ENCODE measurements around the gene FER1L5. TPM values are rescaled to one million over a fixed set of nuclear protein-coding genes. Genes with fewer than 3 reads are reported as not detected.

Gene FER1L5
- total and polyA plus RNA-seq, 9 donors: 0.17 to 3.9 (median 1.1) TPM

DNA sequence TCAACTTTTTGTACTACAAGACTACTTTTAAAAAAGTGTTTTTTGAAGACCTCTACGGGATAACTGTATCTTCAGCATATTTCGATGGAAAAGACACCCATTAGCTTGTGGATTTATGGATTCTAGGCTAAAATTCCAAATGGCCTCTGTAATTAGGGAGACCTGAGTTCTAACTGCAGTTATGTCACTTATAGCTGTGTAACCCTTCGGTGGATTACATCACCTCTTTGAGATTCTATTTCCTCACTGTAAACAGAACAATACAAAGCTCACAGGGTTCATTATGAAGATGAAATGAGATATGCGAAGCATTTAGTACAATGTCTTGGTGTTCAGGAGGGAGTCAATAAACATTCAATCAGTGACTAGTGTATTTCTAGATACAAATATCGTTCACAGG, 73.1 kb downstream of the FER1L5 start:
- Histone ChIP-seq H3K36me3 (ENCODE audit: control insufficient read depth, insufficient read depth, low read length) (peaks cover 40% of the 10 kb centered on the region), H3K9me3 (replicated peaks; ENCODE audit: control insufficient read depth, low read depth, low read length) (no peaks in the 10 kb centered on the region)

DNA sequence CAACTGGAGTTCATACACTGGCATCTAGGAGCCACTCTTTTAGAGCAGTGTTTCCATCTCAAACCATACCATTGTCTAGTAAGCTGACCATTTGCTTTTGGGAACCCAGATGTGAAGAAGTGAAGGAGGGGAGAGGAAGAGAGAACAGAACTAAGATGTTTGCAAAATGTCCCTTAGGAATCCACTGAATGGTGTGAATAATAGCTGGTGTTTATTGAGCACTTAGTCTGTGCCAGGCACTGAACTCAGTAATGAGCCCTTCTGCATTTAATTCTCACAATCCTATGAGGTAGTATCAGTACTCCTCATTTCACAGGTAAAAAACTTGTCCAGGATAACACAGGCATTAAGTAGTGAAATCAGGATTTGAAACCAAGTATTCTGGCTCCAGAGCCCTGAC, 73.8 kb downstream of the FER1L5 start:
- Histone ChIP-seq H3K27me3 (ENCODE audit: control insufficient read depth, insufficient read depth, low read length) (no peaks in the 10 kb centered on the region), H3K4me3 (ENCODE audit: low read length) (no peak overlapping the region), H3K36me3 (ENCODE audit: control insufficient read depth, insufficient read depth, low read length) (peaks cover 34% of the 10 kb centered on the region), H3K9me3 (replicated peaks; ENCODE audit: control insufficient read depth, low read depth, low read length) (no peaks in the 10 kb centered on the region), H3K4me1 (ENCODE audit: control insufficient read depth, insufficient read depth, low read length) (no peaks in the 10 kb centered on the region), H3K27ac (ENCODE audit: low read length) (no peak overlapping the region)
- no peak for DNase-seq

More for the DNA sequence above, 73.1 kb downstream of the FER1L5 start:
- no peaks in the 10 kb centered on the region for H3K4me1 ChIP-seq (ENCODE audit: control insufficient read depth, insufficient read depth, low read length)
- H3K27ac ChIP-seq (ENCODE audit: low read length): no peak overlapping the region
- DNase-seq: no peak
- 100% methylated on average over 2 of the region's 5 CpGs for WGBS (ENCODE audit: insufficient coverage)
- H3K27me3 ChIP-seq (ENCODE audit: control insufficient read depth, insufficient read depth, low read length): no peaks in the 10 kb centered on the region
- no peak overlapping the region for H3K4me3 ChIP-seq (ENCODE audit: low read length)

DNA sequence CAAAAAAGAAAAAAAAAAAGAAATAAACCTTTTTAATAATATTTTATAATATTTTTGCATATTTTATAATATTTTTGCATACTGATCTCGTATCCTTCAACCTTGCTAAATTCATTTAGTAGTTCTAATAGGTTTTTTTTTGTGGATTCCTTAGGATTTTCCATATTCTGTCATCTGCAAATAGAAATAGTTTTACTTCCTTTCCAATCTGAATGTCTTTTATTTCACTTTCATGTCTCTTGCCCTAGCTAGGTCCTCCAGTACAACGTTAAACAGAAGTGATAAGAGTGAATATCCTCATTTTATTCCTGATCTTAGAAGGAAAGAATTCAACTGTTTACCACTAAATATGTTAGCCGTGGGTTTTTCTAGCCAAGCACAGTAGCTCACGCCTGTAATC, 83.6 kb downstream of the FER1L5 start:
- DNase-seq: no peak
- Histone ChIP-seq H3K4me1 (ENCODE audit: control insufficient read depth, insufficient read depth, low read length) (no peaks in the 10 kb centered on the region), H3K4me3 (ENCODE audit: low read length) (no peak overlapping the region), H3K27ac (ENCODE audit: low read length) (no peak overlapping the region), H3K36me3 (ENCODE audit: control insufficient read depth, insufficient read depth, low read length) (peaks cover 44% of the 10 kb centered on the region), H3K9me3 (replicated peaks; ENCODE audit: control insufficient read depth, low read depth, low read length) (no peaks in the 10 kb centered on the region), H3K27me3 (ENCODE audit: control insufficient read depth, insufficient read depth, low read length) (no peaks in the 10 kb centered on the region)
- no CpG with 5 or more reads among the region's 4 CpGs for WGBS (ENCODE audit: insufficient coverage)

DNA sequence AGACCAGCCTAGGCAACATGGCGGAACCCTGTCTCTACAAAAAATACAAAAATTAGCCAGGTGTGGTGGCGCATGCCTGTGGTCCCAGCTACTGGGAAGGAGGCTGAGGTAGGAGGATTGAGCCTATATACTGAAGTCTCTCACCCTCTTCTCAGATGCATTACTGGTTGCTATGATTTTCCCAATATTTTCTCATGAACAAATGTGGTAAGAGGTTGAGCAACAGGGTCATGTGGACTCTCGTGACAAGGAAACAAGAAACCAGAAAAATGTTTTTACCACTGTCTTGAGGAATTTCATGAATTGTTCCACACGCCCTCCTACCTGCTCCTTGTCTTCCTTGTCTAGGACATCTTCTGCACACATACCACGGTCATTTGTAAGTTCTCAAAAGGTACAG, 84.9 kb downstream of the FER1L5 start:
- H3K27me3 ChIP-seq (ENCODE audit: control insufficient read depth, insufficient read depth, low read length): no peaks in the 10 kb centered on the region

DNA sequence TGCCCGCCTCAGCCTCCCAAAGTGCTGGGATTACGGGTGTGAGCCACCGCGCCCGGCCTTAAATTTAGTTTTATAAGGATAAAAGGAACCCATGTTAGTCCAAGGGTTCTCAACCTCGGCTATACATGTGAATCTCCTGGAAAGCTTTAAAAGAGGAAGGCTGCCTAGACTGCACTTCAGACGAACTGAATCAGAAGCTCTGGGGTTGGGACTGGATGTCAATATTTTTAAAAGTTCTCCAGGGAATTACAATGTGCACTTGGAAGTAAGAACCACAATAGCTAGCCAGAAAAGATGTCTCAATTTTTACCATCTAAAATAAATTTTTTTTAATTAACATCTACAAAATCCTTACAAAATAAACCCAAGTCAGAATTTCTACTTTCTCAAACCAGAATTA, 87.2 kb downstream of the FER1L5 start:
- Histone ChIP-seq H3K36me3 (ENCODE audit: control insufficient read depth, insufficient read depth, low read length) (peaks cover 67% of the 10 kb centered on the region), H3K27me3 (ENCODE audit: control insufficient read depth, insufficient read depth, low read length) (no peaks in the 10 kb centered on the region), H3K4me3 (ENCODE audit: low read length) (no peak overlapping the region), H3K9me3 (replicated peaks; ENCODE audit: control insufficient read depth, low read depth, low read length) (no peaks in the 10 kb centered on the region), H3K27ac (ENCODE audit: low read length) (no peak overlapping the region), H3K4me1 (ENCODE audit: control insufficient read depth, insufficient read depth, low read length) (no peaks in the 10 kb centered on the region)
- 90% methylated on average over 6 of the region's 7 CpGs for WGBS (ENCODE audit: insufficient coverage)
- DNase-seq: no peak

More for the DNA sequence above, 84.9 kb downstream of the FER1L5 start:
- no peak overlapping the region for H3K27ac ChIP-seq (ENCODE audit: low read length)
- no peaks in the 10 kb centered on the region for H3K9me3 ChIP-seq (replicated peaks; ENCODE audit: control insufficient read depth, low read depth, low read length)
- H3K36me3 ChIP-seq (ENCODE audit: control insufficient read depth, insufficient read depth, low read length): peaks cover 52% of the 10 kb centered on the region
- no peak for DNase-seq
- 94% methylated on average over 3 of the region's 5 CpGs for WGBS (ENCODE audit: insufficient coverage)
- no peak overlapping the region for H3K4me3 ChIP-seq (ENCODE audit: low read length)
- no peaks in the 10 kb centered on the region for H3K4me1 ChIP-seq (ENCODE audit: control insufficient read depth, insufficient read depth, low read length)

DNA sequence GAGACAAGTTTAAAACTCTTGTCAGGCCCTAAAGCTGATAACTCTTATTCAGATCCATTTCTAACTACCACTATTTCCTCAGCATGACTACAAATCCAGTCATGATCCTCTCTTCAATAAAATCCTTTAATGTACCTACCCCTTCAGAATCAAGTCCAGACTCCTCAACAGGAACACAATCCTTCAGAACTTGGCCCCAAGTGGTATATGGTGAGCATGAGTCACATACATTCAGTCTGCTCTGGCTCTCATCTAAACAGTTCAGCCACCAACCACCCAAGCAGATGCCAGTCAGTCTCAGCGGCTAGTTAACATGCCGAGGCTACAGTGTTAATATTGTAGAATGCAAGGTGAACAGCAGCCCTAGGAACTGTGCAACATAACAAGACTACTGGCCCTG, 87.6 kb downstream of the FER1L5 start:
- H3K27me3 ChIP-seq (ENCODE audit: control insufficient read depth, insufficient read depth, low read length): no peaks in the 10 kb centered on the region
- H3K4me1 ChIP-seq (ENCODE audit: control insufficient read depth, insufficient read depth, low read length): no peaks in the 10 kb centered on the region
- WGBS (ENCODE audit: insufficient coverage): no CpG with 5 or more reads among the region's 2 CpGs
- DNase-seq: no peak
- H3K4me3 ChIP-seq (ENCODE audit: low read length): no peak overlapping the region
- peaks cover 71% of the 10 kb centered on the region for H3K36me3 ChIP-seq (ENCODE audit: control insufficient read depth, insufficient read depth, low read length)
- no peaks in the 10 kb centered on the region for H3K9me3 ChIP-seq (replicated peaks; ENCODE audit: control insufficient read depth, low read depth, low read length)
- H3K27ac ChIP-seq (ENCODE audit: low read length): no peak overlapping the region

DNA sequence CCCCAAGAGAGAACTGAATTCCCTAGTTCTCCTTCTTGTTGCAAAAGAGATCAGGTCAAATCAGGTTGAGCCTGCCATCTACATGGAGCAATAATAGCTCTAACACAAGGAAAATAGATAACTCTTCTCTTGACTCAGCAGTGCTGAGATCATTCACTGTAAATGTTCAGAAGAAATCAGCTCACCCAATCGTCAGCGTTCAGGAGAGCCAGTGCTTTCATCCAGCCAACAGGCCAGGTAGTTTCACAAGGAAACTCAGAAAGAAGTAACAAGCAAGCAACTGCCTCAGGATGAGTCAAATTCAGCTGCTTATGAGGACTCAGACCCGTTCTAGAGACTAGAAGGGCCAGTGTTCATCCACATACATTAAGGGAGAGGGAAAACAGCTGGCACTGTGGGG, 91.4 kb downstream of the FER1L5 start:
- WGBS (ENCODE audit: insufficient coverage): 93% methylated on average over 2 of the region's 3 CpGs
- Histone ChIP-seq H3K4me3 (ENCODE audit: low read length) (no peak overlapping the region), H3K9me3 (replicated peaks; ENCODE audit: control insufficient read depth, low read depth, low read length) (no peaks in the 10 kb centered on the region), H3K4me1 (ENCODE audit: control insufficient read depth, insufficient read depth, low read length) (peaks cover 9% of the 10 kb centered on the region), H3K27me3 (ENCODE audit: control insufficient read depth, insufficient read depth, low read length) (no peaks in the 10 kb centered on the region), H3K27ac (ENCODE audit: low read length) (no peak overlapping the region), H3K36me3 (ENCODE audit: control insufficient read depth, insufficient read depth, low read length) (peaks cover 72% of the 10 kb centered on the region)
- no peak for DNase-seq

DNA sequence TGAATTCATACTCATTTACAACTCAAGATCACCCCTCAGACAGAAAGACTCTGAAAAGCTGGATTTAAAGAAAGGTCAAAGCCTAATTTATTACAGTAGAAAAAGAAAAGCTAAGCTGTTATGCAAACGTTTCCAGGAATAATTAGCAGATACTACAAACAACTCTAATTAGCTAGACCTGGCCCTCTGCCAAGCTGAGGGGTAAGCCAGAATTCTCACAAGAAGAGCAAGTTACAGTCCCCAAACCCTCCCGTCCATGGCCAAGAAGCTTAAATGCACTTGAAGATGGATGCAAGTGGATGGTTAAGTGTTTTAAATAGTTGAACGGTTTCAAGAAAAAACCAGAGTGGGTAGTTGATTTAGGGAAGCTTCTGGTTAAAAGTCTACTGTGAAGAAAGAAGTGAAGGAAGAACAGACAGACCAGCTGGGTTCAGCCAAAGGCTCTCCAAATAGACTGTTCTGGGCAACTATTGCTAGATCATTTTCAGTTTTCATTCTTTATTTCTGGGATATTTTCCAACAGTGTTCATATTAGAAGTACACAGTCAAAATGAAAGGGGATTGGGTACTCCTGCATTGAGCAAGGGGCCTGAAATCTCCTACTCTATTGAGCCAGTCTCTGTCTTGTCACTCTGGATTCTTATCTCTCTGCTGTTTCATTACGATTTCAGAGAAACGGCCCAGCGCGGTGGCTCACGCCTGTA, 92.5 kb downstream of the FER1L5 start:
- Histone ChIP-seq H3K27ac (ENCODE audit: low read length) (no peak overlapping the region), H3K4me1 (ENCODE audit: control insufficient read depth, insufficient read depth, low read length) (peaks cover 12% of the 10 kb centered on the region), H3K36me3 (ENCODE audit: control insufficient read depth, insufficient read depth, low read length) (peaks cover 64% of the 10 kb centered on the region), H3K9me3 (replicated peaks; ENCODE audit: control insufficient read depth, low read depth, low read length) (no peaks in the 10 kb centered on the region), H3K27me3 (ENCODE audit: control insufficient read depth, insufficient read depth, low read length) (no peaks in the 10 kb centered on the region), H3K4me3 (ENCODE audit: low read length) (no peak overlapping the region)
- WGBS (ENCODE audit: insufficient coverage): 81% methylated on average over 2 of the region's 8 CpGs
- peak; percentile 64 for DNase-seq

DNA sequence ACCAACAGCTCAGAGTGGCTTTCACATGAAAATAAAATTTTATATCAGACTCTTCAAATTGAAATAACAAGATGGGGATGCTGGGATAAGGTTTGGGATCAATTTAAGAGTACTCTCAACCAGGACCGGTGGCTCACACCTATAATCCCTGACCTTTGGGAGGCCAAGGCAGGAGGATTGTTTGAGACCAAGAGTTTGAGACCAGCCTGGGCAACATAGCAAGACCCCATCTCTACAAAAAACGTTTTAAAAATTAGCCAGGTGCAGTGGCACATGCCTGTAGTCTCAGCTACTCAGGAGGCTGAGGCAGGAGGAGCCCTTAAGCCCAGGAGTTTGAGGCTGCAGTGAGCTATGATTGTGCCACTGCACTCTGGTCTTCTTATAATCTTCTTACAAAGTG, 94.7 kb downstream of the FER1L5 start:
- H3K36me3 ChIP-seq (ENCODE audit: control insufficient read depth, insufficient read depth, low read length): peaks cover 45% of the 10 kb centered on the region
- H3K4me3 ChIP-seq (ENCODE audit: low read length): no peak overlapping the region
- no peak overlapping the region for H3K27ac ChIP-seq (ENCODE audit: low read length)
- no peaks in the 10 kb centered on the region for H3K9me3 ChIP-seq (replicated peaks; ENCODE audit: control insufficient read depth, low read depth, low read length)
- DNase-seq: no peak
- no peaks in the 10 kb centered on the region for H3K27me3 ChIP-seq (ENCODE audit: control insufficient read depth, insufficient read depth, low read length)
- H3K4me1 ChIP-seq (ENCODE audit: control insufficient read depth, insufficient read depth, low read length): peaks cover 16% of the 10 kb centered on the region
- WGBS (ENCODE audit: insufficient coverage): no CpG with 5 or more reads among the region's 2 CpGs

DNA sequence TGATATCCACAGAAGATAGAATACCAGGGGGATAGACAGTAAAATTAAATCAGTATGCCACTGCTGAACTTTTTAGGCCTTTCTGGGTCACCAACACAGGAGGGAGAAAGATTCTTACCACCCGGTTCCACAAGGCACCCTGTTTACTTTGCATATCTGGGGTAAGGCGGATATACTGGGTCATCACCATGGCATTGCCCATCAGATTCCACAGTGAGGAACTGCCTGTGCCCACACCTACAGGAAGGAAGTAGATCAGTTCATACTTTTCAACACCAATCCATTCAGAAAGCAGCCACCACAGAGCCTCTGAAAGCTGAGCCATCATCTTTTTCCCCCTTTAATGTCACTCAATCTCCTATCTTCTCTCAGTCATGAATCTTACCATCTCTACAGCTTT, 95.3 kb downstream of the FER1L5 start:
- H3K36me3 ChIP-seq (ENCODE audit: control insufficient read depth, insufficient read depth, low read length): peaks cover 41% of the 10 kb centered on the region
- H3K9me3 ChIP-seq (replicated peaks; ENCODE audit: control insufficient read depth, low read depth, low read length): no peaks in the 10 kb centered on the region
- WGBS (ENCODE audit: insufficient coverage): 100% methylated on average over 1 of the region's 2 CpGs
- H3K27ac ChIP-seq (ENCODE audit: low read length): no peak overlapping the region
- no peak overlapping the region for H3K4me3 ChIP-seq (ENCODE audit: low read length)
- peaks cover 16% of the 10 kb centered on the region for H3K4me1 ChIP-seq (ENCODE audit: control insufficient read depth, insufficient read depth, low read length)
- no peaks in the 10 kb centered on the region for H3K27me3 ChIP-seq (ENCODE audit: control insufficient read depth, insufficient read depth, low read length)
- no peak for DNase-seq
